H1 (cell line): ENCODE data around the gene ZFP64. TPM values are rescaled to one million over a fixed set of nuclear protein-coding genes. Genes with fewer than 3 reads are reported as not detected.

Experiments
- CEBPB ChIP-seq: IDR thresholded peaks from 2 replicates; pipeline ENCODE4 v1.6.1; 2012; ENCODE audit warnings: low read depth, low read length
- KDM5A ChIP-seq: fragments of 200-600 bp; IDR thresholded peaks from 2 replicates; pipeline ENCODE4 v1.7.1; 2012; ENCODE audit warnings: mild to moderate bottlenecking, low read length, inconsistent platforms, mixed read lengths
- RAD21 ChIP-seq, 2 experiments: IDR thresholded peaks in 1 of 2; conservative IDR thresholded peaks in 1 of 2; 2 replicates each; pipeline ENCODE4 v1.6.1; 2011; ENCODE audit warnings: low read depth in 2 of 2, low read length in 2 of 2, improper control_type of control experiment in 1 of 2, inconsistent platforms in 1 of 2, mild to moderate bottlenecking in 1 of 2, moderate library complexity in 1 of 2
- RXRA ChIP-seq: IDR thresholded peaks from 2 replicates; pipeline ENCODE4 v1.6.1; 2011; ENCODE audit warnings: low read depth, mild to moderate bottlenecking, low read length, moderate library complexity; ENCODE audit not compliant: insufficient read depth
- polyA plus RNA-seq, 7 experiments: library from polyadenylated mRNA; depleted of rRNA in 3 of 7; stranded (reverse) in 5 of 7; unstranded in 2 of 7; fragments of >200 nt in 5 of 7; fragments of 200-250 nt in 2 of 7; gene quantifications; 1 replicate in 5 of 7; 2 replicates in 1 of 7; 4 replicates in 1 of 7; pipeline versions ENCODE4 v1.2.1 to v1.2.3, GENCODE V29; 2011 to 2013; ENCODE audit warnings: missing spikeins in 2 of 7, mixed read lengths in 2 of 7
- total RNA-seq: library from RNA; stranded (reverse); fragmentation: NEBNext Ultra II Directional; extraction: Animal tissue kit (Norgen Biotek cat#: 25700); gene quantifications from 2 replicates; pipeline ENCODE4 v1.2.1, GENCODE V29; 2021

The ZFP64 gene
- total and polyA plus RNA-seq, 2 of the 8 experiments (the other 6 are each of a cell fraction or from before 2014, with no cell fraction given), result 25.3 to 43.7 TPM

GRCh38 chr20:52153896-52154295, 37.7 kb downstream of the ZFP64 start (continued):
- TF ChIP-seq KDM5A (no peak), CEBPB (no peak), RXRA (no peak), RAD21 (IDR thresholded peaks at IDR 0.05 in 1 of 2, conservative IDR thresholded peaks at IDR 0.05 in 1 of 2; ENCODE audit: low read depth in 2 of 2, low read length in 2 of 2) (no peak)
